ENCODE measurements around the gene HHAT. TPM values are rescaled to one million over a fixed set of nuclear protein-coding genes. Genes with fewer than 3 reads are reported as not detected.

Gene HHAT
- total RNA-seq, 2 donors from 2014 or later, result 1.6 to 2.0 TPM

GRCh38 chr1:210662291-210663050 lies 333.8 kb downstream of the HHAT start:
- Histone ChIP-seq H3K4me1 (peaks cover 0 to 14% of the 10 kb centered on the region in 2 donors), H3K9me3 (no peaks in the 10 kb centered on the region), H3K36me3 (no peaks in the 10 kb centered on the region), H3K4me3 (no peak overlapping the region), H3K27ac (no peak overlapping the region), H3K27me3 (no peaks in the 10 kb centered on the region)
- no peak for TF ChIP-seq CTCF (IDR thresholded peaks at IDR 0.05)
- DNase-seq (ENCODE audit: low spot score), result no peak

- DNase-seq (ENCODE audit: low spot score), result no peak
- H3K27me3 ChIP-seq, result no peaks in the 10 kb centered on the region
- no peak for TF ChIP-seq CTCF (IDR thresholded peaks at IDR 0.05)
- H3K4me3 ChIP-seq, result no peak overlapping the region
- H3K4me1 ChIP-seq, result peaks cover 0 to 14% of the 10 kb centered on the region in 2 donors
- no peak overlapping the region for H3K27ac ChIP-seq
- H3K9me3 ChIP-seq, result no peaks in the 10 kb centered on the region
- no peaks in the 10 kb centered on the region for H3K36me3 ChIP-seq
Observed at GRCh38 chr1:210663730-210664573, 335.2 kb downstream of the HHAT start.

- H3K27me3 ChIP-seq, result no peaks in the 10 kb centered on the region
- no peaks in the 10 kb centered on the region for H3K36me3 ChIP-seq
- no peak overlapping the region for H3K4me3 ChIP-seq
- H3K4me1 ChIP-seq, result no peaks in the 10 kb centered on the region
- no peaks in the 10 kb centered on the region for H3K9me3 ChIP-seq
- no peak for TF ChIP-seq CTCF (IDR thresholded peaks at IDR 0.05)
- no peak for DNase-seq (ENCODE audit: low spot score)
- H3K27ac ChIP-seq, result no peak overlapping the region
Observed at GRCh38 chr1:210669951-210670350, 341.2 kb downstream of the HHAT start.

- H3K9me3 ChIP-seq, result no peaks in the 10 kb centered on the region
- DNase-seq (ENCODE audit: low spot score), result no peak
Observed at GRCh38 chr1:210674151-210674550, 345.4 kb downstream of the HHAT start.

GRCh38 chr1:210676539-210676938 lies 347.8 kb downstream of the HHAT start:
- Histone ChIP-seq H3K9me3 (no peaks in the 10 kb centered on the region), H3K27me3 (no peaks in the 10 kb centered on the region), H3K4me3 (no peak overlapping the region), H3K4me1 (no peaks in the 10 kb centered on the region), H3K27ac (no peak overlapping the region), H3K36me3 (no peaks in the 10 kb centered on the region)
- TF ChIP-seq CTCF (IDR thresholded peaks at IDR 0.05), result no peak
- DNase-seq (ENCODE audit: low spot score), result no peak

More at GRCh38 chr1:210674151-210674550, 345.4 kb downstream of the HHAT start:
- no peak overlapping the region for H3K4me3 ChIP-seq
- no peaks in the 10 kb centered on the region for H3K27me3 ChIP-seq
- H3K36me3 ChIP-seq, result no peaks in the 10 kb centered on the region
- no peak for TF ChIP-seq CTCF (IDR thresholded peaks at IDR 0.05)
- no peak overlapping the region for H3K27ac ChIP-seq
- no peaks in the 10 kb centered on the region for H3K4me1 ChIP-seq

All from right atrium auricular region (tissue), 2 donors.